ENCODE data around the gene HIVEP3.

GRCh38 chr1:41878911-41879310 lies 39.8 kb downstream of the HIVEP3 start:
- no peak for TF ChIP-seq POLR2A (IDR thresholded peaks at IDR 0.05; ENCODE audit: low read length)
- no peak for TF ChIP-seq GATA1 (IDR thresholded peaks at IDR 0.05; ENCODE audit: low read depth, low read length)

Data from erythroblast (primary cell).